GM18951 (cell line): ENCODE results near the gene ZDHHC21.

ENCODE experiments used
- POLR2A ChIP-seq: IDR thresholded peaks from 4 replicates; pipeline ENCODE4 v1.6.1; 2011; ENCODE audit warnings: mild to moderate bottlenecking; ENCODE audit not compliant: insufficient read length, insufficient read depth; ENCODE audit errors: extremely low read depth
- in situ Hi-C: fragments of 300-500 bp; cut with MboI; formaldehyde crosslinking; loops from one replicate; pipeline ENCODE4 v1.12.0; 2022; ENCODE audit warnings: low sequenced_read_pairs, mixed read lengths, inconsistent platforms; ENCODE audit not compliant: unreplicated experiment

Gene ZDHHC21

DNA sequence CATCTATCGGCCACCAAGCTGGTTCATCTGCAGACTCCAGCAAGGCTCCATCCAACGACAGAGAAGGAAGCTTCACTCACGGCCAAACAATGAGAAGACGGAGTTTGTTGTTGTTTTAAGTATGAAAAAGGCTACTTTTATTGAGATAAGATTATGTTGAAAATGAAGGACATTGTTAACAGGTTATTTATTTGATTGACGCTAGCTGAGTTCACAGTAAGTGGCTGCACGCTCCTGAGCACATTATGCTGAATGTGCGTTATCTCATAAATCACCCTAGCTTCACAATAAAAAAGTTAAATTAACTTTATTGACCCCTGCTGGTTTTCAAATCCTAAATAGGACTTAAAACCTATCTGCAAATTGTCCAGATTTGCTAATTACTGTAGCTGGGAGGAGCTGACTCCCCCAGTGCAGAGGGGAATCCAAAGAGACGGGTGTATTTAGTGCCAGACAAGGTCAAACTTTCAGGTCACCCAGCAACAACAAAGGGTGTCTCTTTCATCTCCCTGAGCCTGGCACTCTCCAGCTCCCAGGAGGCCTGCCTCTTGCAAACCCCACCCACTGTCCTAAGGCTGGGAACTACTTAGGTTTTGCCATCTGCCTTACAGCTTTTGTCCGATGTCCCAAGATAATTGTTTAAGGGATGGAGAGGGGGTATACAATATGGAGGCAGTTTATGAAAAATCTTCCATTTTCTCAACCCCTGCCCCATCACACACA is 129.2 kb downstream of the ZDHHC21 start:
- in situ Hi-C loops: no loop called here
- TF ChIP-seq POLR2A: no peak

DNA sequence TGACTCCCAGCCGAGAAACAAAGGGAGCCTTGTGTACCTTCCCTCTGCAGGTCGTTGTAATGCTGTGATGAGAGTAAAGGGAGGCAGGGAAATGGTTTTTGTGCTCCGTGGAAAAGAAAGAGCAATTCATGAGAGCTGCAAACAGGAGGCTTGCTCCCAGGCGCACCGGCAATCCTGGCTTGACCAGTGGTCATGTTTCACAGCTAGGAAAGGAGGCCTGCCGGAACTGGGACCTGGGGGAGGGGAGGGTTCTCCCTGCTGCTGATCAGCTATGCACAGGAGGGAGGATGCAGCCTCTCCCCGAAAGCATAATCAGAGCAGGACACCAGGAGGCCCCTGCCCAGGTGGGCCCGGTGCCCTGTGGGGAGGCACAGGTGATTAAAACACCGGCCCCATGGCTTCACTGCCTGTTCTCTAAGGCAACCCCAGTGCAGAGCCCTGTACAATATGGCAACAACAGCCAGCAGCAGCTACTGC is 131.3 kb downstream of the ZDHHC21 start:
- in situ Hi-C loops: no loop called here
- TF ChIP-seq POLR2A: no peak
